ENCODE measurements around the gene CDKL2.

DNA sequence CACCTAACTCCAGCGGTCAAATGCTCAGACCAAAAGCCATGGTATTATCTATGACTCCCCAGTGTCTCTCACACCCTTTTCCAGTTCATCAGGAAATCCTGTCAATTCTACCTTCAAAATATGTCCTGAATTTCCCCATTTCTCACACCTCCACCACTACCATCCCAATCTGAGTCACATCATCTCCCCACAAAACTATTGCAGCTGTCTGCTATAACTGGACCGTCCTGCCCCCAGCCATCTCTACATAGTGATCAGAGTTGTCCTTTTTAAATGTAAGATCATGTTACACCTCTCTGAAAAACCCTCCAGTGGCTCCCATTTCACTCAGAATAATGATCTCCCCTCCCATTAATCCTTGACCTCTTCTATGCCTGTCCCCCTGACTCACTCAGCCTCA lies 81.3 kb downstream of the CDKL2 start:
- TF ChIP-seq EP300 (IDR thresholded peaks at IDR 0.05; ENCODE audit: borderline replicate concordance) (no peak), ZBTB7A (IDR thresholded peaks at IDR 0.05; ENCODE audit: low read depth) (no peak), EGR1 (IDR thresholded peaks at IDR 0.05) (no peak)
